HepG2 (cell line): ENCODE results near the gene ATOH8. TPM values are rescaled to one million over a fixed set of nuclear protein-coding genes. Genes with fewer than 3 reads are reported as not detected.

ENCODE experiments used
- ASH2L ChIP-seq: fragments of 300-600, 200-600 bp; sonication (generic); IDR thresholded peaks from 2 replicates; pipeline ENCODE4 v1.7.0; 2017; ENCODE audit warnings: low read depth, mild to moderate bottlenecking, moderate library complexity, mixed read lengths, low read length; ENCODE audit not compliant: insufficient read length
- DR1 ChIP-seq: sonication (generic); formaldehyde crosslinking; IDR thresholded peaks from 2 replicates; pipeline ENCODE4 v1.8.0; 2021; ENCODE audit warnings: mild to moderate bottlenecking, missing genetic modification reagents, inconsistent platforms
- HCFC1 ChIP-seq: fragments of 150-350 bp; IDR thresholded peaks from 2 replicates; pipeline ENCODE4 v1.6.1; 2014; ENCODE audit warnings: low read depth, low read length
- HHEX ChIP-seq: IDR thresholded peaks from 2 replicates; pipeline ENCODE4 v1.6.1; 2016; ENCODE audit warnings: control low read depth
- KDM4B ChIP-seq: sonication (generic); formaldehyde crosslinking; IDR thresholded peaks from 2 replicates; pipeline ENCODE4 v1.4.0; 2020; ENCODE audit warnings: missing genetic modification reagents
- LCORL ChIP-seq, 2 experiments: fragments of 450-650 bp in 1 of 2; sonication (generic) in 1 of 2; formaldehyde crosslinking in 1 of 2; IDR thresholded peaks; 2 replicates each; pipeline versions ENCODE4 v1.5.0 to v1.6.1; 2017 to 2020; ENCODE audit warnings: antibody characterized with exemption in 1 of 2, missing genetic modification reagents in 1 of 2
- MED8 ChIP-seq: sonication (generic); formaldehyde crosslinking; IDR thresholded peaks from 2 replicates; pipeline ENCODE4 v1.8.1; 2023; ENCODE audit warnings: mild to moderate bottlenecking, missing genetic modification reagents; ENCODE audit not compliant: insufficient replicate concordance
- THAP11 ChIP-seq: IDR thresholded peaks from 2 replicates; pipeline ENCODE4 v1.6.1; 2016; ENCODE audit warnings: missing biosample characterization, missing genetic modification reagents
- ZBTB38 ChIP-seq: sonication (generic); formaldehyde crosslinking; IDR thresholded peaks from 2 replicates; pipeline ENCODE4 v1.5.1; 2020; ENCODE audit warnings: mild to moderate bottlenecking, missing genetic modification reagents
- ZKSCAN5 ChIP-seq: sonication (generic); formaldehyde crosslinking; IDR thresholded peaks from 2 replicates; pipeline ENCODE4 v1.5.1; 2020; ENCODE audit warnings: mild to moderate bottlenecking, missing genetic modification reagents
- polyA plus RNA-seq, 8 experiments: library from polyadenylated mRNA; depleted of rRNA in 3 of 8; stranded (reverse) in 7 of 8; unstranded in 1 of 8; fragments of >200 nt; fragmentation: Illumina TruSeq in 4 of 8; extraction: Trizol in 4 of 8; gene quantifications; 2 replicates each; pipeline versions ENCODE4 v1.2.1 to v1.2.3, GENCODE V29; 2011 to 2016; ENCODE audit warnings: low read depth in 4 of 8, missing spikeins in 1 of 8, mixed read lengths in 1 of 8; ENCODE audit not compliant: insufficient read depth in 1 of 8
- total RNA-seq, 5 experiments: library from RNA; depleted of rRNA; stranded (reverse); fragments of >200 nt; fragmentation: Illumina TruSeq; extraction: Trizol; gene quantifications; 2 replicates each; pipeline ENCODE4 v1.2.3, GENCODE V29; 2016; ENCODE audit warnings: low read depth in 1 of 5
- TF ChIP-seq, protein P1 (sequence below), 2 experiments: sonication (generic) in 1 of 2; formaldehyde crosslinking in 1 of 2; IDR thresholded peaks; 2 replicates each; pipeline versions ENCODE4 v1.4.0 to v1.6.1; 2016 to 2020; ENCODE audit warnings: borderline replicate concordance in 1 of 2, low read depth in 1 of 2, mild to moderate bottlenecking in 1 of 2, missing genetic modification reagents in 1 of 2
- TF ChIP-seq, protein P2 (sequence below): IDR thresholded peaks from 2 replicates; pipeline ENCODE4 v1.6.1; 2012; ENCODE audit warnings: low read length, improper control_type of control experiment
- TF ChIP-seq, protein P3 (sequence below): sonication (generic); formaldehyde crosslinking; IDR thresholded peaks from 2 replicates; pipeline ENCODE4 v1.9.0; 2021; ENCODE audit warnings: mild to moderate bottlenecking, missing genetic modification reagents

ATOH8 gene
- total and polyA plus RNA-seq, 2 of the 13 experiments (the other 11 are each of a cell fraction or from before 2014, with no cell fraction given), result 0.13 to 0.61 TPM

DNA sequence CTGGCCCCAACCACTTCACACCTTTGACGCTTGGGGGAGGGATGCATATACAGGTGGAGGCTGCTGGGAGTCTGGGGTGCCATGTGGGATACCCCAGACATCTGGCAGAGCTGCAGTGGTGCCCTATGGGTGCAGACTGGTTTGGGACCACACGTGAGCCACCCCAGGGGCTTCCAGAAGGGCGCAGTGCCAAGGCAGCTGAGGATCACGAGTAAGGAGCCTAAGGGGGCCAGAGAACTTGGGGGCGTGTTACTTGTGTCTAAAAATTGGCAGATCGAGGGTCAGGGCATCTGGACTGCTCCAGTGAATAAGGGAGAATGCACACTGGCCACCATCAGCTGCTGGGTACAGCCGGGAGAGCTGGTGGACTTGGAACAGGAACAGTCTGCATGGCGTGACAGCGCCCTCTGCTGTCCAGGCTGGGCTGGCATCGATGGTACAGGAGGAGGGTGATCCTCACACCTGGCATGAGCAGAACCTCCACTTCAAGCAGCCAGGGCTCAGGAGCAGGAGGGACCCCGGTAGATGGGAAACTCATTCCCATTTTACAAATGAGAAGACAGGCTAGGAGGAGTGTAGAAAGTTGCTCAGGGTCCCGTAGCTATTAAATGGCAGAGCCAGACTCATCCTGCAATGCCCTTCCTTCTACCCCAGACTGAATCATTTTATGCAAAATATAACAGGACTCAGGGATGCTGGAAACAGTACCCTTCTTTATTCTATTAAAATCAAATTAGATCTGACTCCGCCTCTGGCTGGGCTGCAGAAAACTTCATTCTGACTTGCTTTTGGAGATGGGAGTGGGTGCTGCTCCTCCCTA is 60.4 kb downstream of the ATOH8 start (continued):
- TF ChIP-seq ASH2L, result no peak
- peak; percentile 35; the same call in 1 of the 2 replicates for TF ChIP-seq THAP11
- TF ChIP-seq, protein P1, sequence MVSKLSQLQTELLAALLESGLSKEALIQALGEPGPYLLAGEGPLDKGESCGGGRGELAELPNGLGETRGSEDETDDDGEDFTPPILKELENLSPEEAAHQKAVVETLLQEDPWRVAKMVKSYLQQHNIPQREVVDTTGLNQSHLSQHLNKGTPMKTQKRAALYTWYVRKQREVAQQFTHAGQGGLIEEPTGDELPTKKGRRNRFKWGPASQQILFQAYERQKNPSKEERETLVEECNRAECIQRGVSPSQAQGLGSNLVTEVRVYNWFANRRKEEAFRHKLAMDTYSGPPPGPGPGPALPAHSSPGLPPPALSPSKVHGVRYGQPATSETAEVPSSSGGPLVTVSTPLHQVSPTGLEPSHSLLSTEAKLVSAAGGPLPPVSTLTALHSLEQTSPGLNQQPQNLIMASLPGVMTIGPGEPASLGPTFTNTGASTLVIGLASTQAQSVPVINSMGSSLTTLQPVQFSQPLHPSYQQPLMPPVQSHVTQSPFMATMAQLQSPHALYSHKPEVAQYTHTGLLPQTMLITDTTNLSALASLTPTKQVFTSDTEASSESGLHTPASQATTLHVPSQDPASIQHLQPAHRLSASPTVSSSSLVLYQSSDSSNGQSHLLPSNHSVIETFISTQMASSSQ (IDR thresholded peaks at IDR 0.05; ENCODE audit: low read depth), result no peak
- TF ChIP-seq, protein P1 (CRISPR knock-in tag; IDR thresholded peaks at IDR 0.05; ENCODE audit: borderline replicate concordance), result no peak
- peak; percentile 7; the same call in 1 of the 2 replicates for TF ChIP-seq HHEX
- TF ChIP-seq LCORL (IDR thresholded peaks at IDR 0.05), result no peak
- TF ChIP-seq LCORL (CRISPR knock-in tag; IDR thresholded peaks at IDR 0.05), result no peak
- TF ChIP-seq MED8 (CRISPR knock-in tag), result no peak
- TF ChIP-seq KDM4B (CRISPR knock-in tag), result peak; percentile 54; the same call in 1 of the 2 replicates
- no peak for TF ChIP-seq ZKSCAN5 (CRISPR knock-in tag)
- TF ChIP-seq DR1, result no peak
- TF ChIP-seq, protein P2, sequence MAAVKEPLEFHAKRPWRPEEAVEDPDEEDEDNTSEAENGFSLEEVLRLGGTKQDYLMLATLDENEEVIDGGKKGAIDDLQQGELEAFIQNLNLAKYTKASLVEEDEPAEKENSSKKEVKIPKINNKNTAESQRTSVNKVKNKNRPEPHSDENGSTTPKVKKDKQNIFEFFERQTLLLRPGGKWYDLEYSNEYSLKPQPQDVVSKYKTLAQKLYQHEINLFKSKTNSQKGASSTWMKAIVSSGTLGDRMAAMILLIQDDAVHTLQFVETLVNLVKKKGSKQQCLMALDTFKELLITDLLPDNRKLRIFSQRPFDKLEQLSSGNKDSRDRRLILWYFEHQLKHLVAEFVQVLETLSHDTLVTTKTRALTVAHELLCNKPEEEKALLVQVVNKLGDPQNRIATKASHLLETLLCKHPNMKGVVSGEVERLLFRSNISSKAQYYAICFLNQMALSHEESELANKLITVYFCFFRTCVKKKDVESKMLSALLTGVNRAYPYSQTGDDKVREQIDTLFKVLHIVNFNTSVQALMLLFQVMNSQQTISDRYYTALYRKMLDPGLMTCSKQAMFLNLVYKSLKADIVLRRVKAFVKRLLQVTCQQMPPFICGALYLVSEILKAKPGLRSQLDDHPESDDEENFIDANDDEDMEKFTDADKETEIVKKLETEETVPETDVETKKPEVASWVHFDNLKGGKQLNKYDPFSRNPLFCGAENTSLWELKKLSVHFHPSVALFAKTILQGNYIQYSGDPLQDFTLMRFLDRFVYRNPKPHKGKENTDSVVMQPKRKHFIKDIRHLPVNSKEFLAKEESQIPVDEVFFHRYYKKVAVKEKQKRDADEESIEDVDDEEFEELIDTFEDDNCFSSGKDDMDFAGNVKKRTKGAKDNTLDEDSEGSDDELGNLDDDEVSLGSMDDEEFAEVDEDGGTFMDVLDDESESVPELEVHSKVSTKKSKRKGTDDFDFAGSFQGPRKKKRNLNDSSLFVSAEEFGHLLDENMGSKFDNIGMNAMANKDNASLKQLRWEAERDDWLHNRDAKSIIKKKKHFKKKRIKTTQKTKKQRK, result no peak
- 0 out of 2 replicates have a peak, but pooled peaks have one; percentile 27 for TF ChIP-seq HCFC1
- 0 out of 2 replicates have a peak, but pooled peaks have one; percentile 35 for TF ChIP-seq ZBTB38 (CRISPR knock-in tag)
- TF ChIP-seq, protein P3, sequence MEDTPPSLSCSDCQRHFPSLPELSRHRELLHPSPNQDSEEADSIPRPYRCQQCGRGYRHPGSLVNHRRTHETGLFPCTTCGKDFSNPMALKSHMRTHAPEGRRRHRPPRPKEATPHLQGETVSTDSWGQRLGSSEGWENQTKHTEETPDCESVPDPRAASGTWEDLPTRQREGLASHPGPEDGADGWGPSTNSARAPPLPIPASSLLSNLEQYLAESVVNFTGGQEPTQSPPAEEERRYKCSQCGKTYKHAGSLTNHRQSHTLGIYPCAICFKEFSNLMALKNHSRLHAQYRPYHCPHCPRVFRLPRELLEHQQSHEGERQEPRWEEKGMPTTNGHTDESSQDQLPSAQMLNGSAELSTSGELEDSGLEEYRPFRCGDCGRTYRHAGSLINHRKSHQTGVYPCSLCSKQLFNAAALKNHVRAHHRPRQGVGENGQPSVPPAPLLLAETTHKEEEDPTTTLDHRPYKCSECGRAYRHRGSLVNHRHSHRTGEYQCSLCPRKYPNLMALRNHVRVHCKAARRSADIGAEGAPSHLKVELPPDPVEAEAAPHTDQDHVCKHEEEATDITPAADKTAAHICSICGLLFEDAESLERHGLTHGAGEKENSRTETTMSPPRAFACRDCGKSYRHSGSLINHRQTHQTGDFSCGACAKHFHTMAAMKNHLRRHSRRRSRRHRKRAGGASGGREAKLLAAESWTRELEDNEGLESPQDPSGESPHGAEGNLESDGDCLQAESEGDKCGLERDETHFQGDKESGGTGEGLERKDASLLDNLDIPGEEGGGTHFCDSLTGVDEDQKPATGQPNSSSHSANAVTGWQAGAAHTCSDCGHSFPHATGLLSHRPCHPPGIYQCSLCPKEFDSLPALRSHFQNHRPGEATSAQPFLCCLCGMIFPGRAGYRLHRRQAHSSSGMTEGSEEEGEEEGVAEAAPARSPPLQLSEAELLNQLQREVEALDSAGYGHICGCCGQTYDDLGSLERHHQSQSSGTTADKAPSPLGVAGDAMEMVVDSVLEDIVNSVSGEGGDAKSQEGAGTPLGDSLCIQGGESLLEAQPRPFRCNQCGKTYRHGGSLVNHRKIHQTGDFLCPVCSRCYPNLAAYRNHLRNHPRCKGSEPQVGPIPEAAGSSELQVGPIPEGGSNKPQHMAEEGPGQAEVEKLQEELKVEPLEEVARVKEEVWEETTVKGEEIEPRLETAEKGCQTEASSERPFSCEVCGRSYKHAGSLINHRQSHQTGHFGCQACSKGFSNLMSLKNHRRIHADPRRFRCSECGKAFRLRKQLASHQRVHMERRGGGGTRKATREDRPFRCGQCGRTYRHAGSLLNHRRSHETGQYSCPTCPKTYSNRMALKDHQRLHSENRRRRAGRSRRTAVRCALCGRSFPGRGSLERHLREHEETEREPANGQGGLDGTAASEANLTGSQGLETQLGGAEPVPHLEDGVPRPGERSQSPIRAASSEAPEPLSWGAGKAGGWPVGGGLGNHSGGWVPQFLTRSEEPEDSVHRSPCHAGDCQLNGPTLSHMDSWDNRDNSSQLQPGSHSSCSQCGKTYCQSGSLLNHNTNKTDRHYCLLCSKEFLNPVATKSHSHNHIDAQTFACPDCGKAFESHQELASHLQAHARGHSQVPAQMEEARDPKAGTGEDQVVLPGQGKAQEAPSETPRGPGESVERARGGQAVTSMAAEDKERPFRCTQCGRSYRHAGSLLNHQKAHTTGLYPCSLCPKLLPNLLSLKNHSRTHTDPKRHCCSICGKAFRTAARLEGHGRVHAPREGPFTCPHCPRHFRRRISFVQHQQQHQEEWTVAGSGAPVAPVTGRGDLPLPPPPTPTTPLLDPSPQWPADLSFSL, result no peak
